ENCODE results near the gene PRDM15. TPM values are rescaled to one million over a fixed set of nuclear protein-coding genes. Genes with fewer than 3 reads are reported as not detected.

Gene PRDM15
- total RNA-seq, 1 donor = 7.2 TPM

GRCh38 chr21:41823906-41824305, 55.2 kb downstream of the PRDM15 start:
- Histone ChIP-seq H3K36me3 (ENCODE audit: insufficient read depth, low read length) (peaks cover 9% of the 10 kb centered on the region), H3K4me1 (ENCODE audit: insufficient read depth, low read length) (no peaks in the 10 kb centered on the region), H2AFZ (ENCODE audit: low read length) (no peak overlapping the region), H3K79me2 (ENCODE audit: insufficient read depth, low read length) (no peaks in the 10 kb centered on the region), H3K9me3 (ENCODE audit: low read depth, low read length) (no peaks in the 10 kb centered on the region), H3K4me2 (ENCODE audit: insufficient read depth, low read length) (no peak overlapping the region), H4K20me1 (ENCODE audit: insufficient read depth, low read length) (no peaks in the 10 kb centered on the region), H3K4me3 (ENCODE audit: insufficient read depth, low read length) (no peak overlapping the region), H3K27ac (ENCODE audit: low read depth, low read length) (no peak overlapping the region), H3K27me3 (ENCODE audit: insufficient read depth, low read length) (no peaks in the 10 kb centered on the region)
- DNase-seq (ENCODE audit: insufficient read length, low spot score, missing footprints) = peak; percentile 70
- no peak for TF ChIP-seq CTCF (IDR thresholded peaks at IDR 0.05; ENCODE audit: extremely low read depth, low read depth, low read length)

- H3K79me2 ChIP-seq (ENCODE audit: insufficient read depth, low read length) = no peaks in the 10 kb centered on the region
- no peaks in the 10 kb centered on the region for H3K27me3 ChIP-seq (ENCODE audit: insufficient read depth, low read length)
- TF ChIP-seq CTCF (IDR thresholded peaks at IDR 0.05; ENCODE audit: extremely low read depth, low read depth, low read length) = no peak
- no peak overlapping the region for H3K4me3 ChIP-seq (ENCODE audit: insufficient read depth, low read length)
- H3K36me3 ChIP-seq (ENCODE audit: insufficient read depth, low read length) = peaks cover 9% of the 10 kb centered on the region
- no peak overlapping the region for H2AFZ ChIP-seq (ENCODE audit: low read length)
- H3K4me1 ChIP-seq (ENCODE audit: insufficient read depth, low read length) = no peaks in the 10 kb centered on the region
- H4K20me1 ChIP-seq (ENCODE audit: insufficient read depth, low read length) = no peaks in the 10 kb centered on the region
- peak; percentile 59 for DNase-seq (ENCODE audit: insufficient read length, low spot score, missing footprints)
- H3K27ac ChIP-seq (ENCODE audit: low read depth, low read length) = no peak overlapping the region
- H3K9me3 ChIP-seq (ENCODE audit: low read depth, low read length) = no peaks in the 10 kb centered on the region
- no peak overlapping the region for H3K4me2 ChIP-seq (ENCODE audit: insufficient read depth, low read length)
These were observed 56.0 kb downstream of the PRDM15 start for GRCh38 chr21:41823166-41823565.

- Histone ChIP-seq H3K36me3 (ENCODE audit: insufficient read depth, low read length) (peaks cover 9% of the 10 kb centered on the region), H3K27ac (ENCODE audit: low read depth, low read length) (no peak overlapping the region), H3K4me1 (ENCODE audit: insufficient read depth, low read length) (peaks cover 4% of the 10 kb centered on the region), H2AFZ (ENCODE audit: low read length) (no peak overlapping the region), H3K27me3 (ENCODE audit: insufficient read depth, low read length) (no peaks in the 10 kb centered on the region), H4K20me1 (ENCODE audit: insufficient read depth, low read length) (no peaks in the 10 kb centered on the region), H3K9me3 (ENCODE audit: low read depth, low read length) (no peaks in the 10 kb centered on the region), H3K4me3 (ENCODE audit: insufficient read depth, low read length) (no peak overlapping the region), H3K4me2 (ENCODE audit: insufficient read depth, low read length) (no peak overlapping the region), H3K79me2 (ENCODE audit: insufficient read depth, low read length) (no peaks in the 10 kb centered on the region)
- TF ChIP-seq CTCF (IDR thresholded peaks at IDR 0.05; ENCODE audit: extremely low read depth, low read depth, low read length) = no peak
- peak; percentile 81 for DNase-seq (ENCODE audit: insufficient read length, low spot score, missing footprints)
These were observed 57.2 kb downstream of the PRDM15 start for GRCh38 chr21:41821756-41822431.

GRCh38 chr21:41821081-41821755, 57.9 kb downstream of the PRDM15 start:
- DNase-seq (ENCODE audit: insufficient read length, low spot score, missing footprints) = peak; percentile 85
- no peak overlapping the region for H3K27ac ChIP-seq (ENCODE audit: low read depth, low read length)
- peaks cover 9% of the 10 kb centered on the region for H3K36me3 ChIP-seq (ENCODE audit: insufficient read depth, low read length)
- H2AFZ ChIP-seq (ENCODE audit: low read length) = no peak overlapping the region
- no peak for TF ChIP-seq CTCF (IDR thresholded peaks at IDR 0.05; ENCODE audit: extremely low read depth, low read depth, low read length)
- H3K4me1 ChIP-seq (ENCODE audit: insufficient read depth, low read length) = peaks cover 7% of the 10 kb centered on the region
- H3K4me2 ChIP-seq (ENCODE audit: insufficient read depth, low read length) = no peak overlapping the region
- no peaks in the 10 kb centered on the region for H3K79me2 ChIP-seq (ENCODE audit: insufficient read depth, low read length)
- no peaks in the 10 kb centered on the region for H4K20me1 ChIP-seq (ENCODE audit: insufficient read depth, low read length)
- no peak overlapping the region for H3K4me3 ChIP-seq (ENCODE audit: insufficient read depth, low read length)
- no peaks in the 10 kb centered on the region for H3K27me3 ChIP-seq (ENCODE audit: insufficient read depth, low read length)
- no peaks in the 10 kb centered on the region for H3K9me3 ChIP-seq (ENCODE audit: low read depth, low read length)
